K562 treated with DMSO at 1 percent for 12 hours (cell line): ENCODE results near the gene ALG12. TPM values are rescaled to one million over a fixed set of nuclear protein-coding genes. Genes with fewer than 3 reads are reported as not detected.

Source experiments
- total RNA-seq: library from RNA; unstranded; fragments of 300-600 nt; gene quantifications from 2 replicates; pipeline ENCODE4 v1.2.3, GENCODE V29; 2022; ENCODE audit not compliant: insufficient read depth

The ALG12 gene
- total RNA-seq = 3.0 and 8.9 TPM in 2 replicates

GRCh38 chr22:49917974-49918910 lies at the start of gene ALG12, which contains the start of gene CRELD2:
ALG12 (minus strand) TSS chr22:49918438; CDS start chr22:49913765, 4,673 bp downstream.
CRELD2 (plus strand) TSS chr22:49918634; CDS start chr22:49918770, 136 bp downstream.

GRCh38 chr22:49960159-49961004 lies 42.1 kb upstream of the ALG12 start, which contains the start of gene PIM3:
PIM3 (plus strand) TSS chr22:49960772; CDS start chr22:49960948, 176 bp downstream.

GRCh38 chr22:49852898-49853894 lies 65.0 kb downstream of the ALG12 start, which contains the start of gene ZBED4:
ZBED4 (plus strand) TSS chr22:49853844; CDS start chr22:49883663, 29,819 bp downstream.

Other genes with a start within 250 kb of the ALG12 start
- 7.7 and 15.8 TPM in 2 replicates for gene BRD1, start 90.6 kb downstream of the ALG12 start, total RNA-seq
- gene ZBED4, start 64.6 kb downstream of the ALG12 start, total RNA-seq = 2.9 and 14.1 TPM in 2 replicates
- gene CRELD2, start 196 bp upstream of the ALG12 start, total RNA-seq = 27.2 and 33.5 TPM in 2 replicates
- 74.3 and 74.5 TPM in 2 replicates for gene PIM3, start 42.3 kb upstream of the ALG12 start, total RNA-seq
- 0.16 TPM in 1 of 2 replicates, not detected in the other for gene IL17REL, start 94.3 kb upstream of the ALG12 start, total RNA-seq
- gene TTLL8, start 139.9 kb upstream of the ALG12 start, total RNA-seq = not detected in 2 replicates
- gene MLC1, start 167.0 kb upstream of the ALG12 start, total RNA-seq = 0.69 and 0.74 TPM in 2 replicates
- 1.1 TPM in 1 of 2 replicates, not detected in the other for gene MOV10L1, start 171.6 kb upstream of the ALG12 start, total RNA-seq